ENCODE measurements around the gene SCD5. TPM values are rescaled to one million over a fixed set of nuclear protein-coding genes. Genes with fewer than 3 reads are reported as not detected.
A peak's percentile ranks its signal among the peaks of the same experiment; 100 is the strongest.

The SCD5 gene
- total RNA-seq, 2 donors from 2014 or later = 9.7 to 14.0 TPM

- H3K4me3 ChIP-seq = no peak overlapping the region
- H3K27me3 ChIP-seq = no peaks in the 10 kb centered on the region
- DNase-seq (ENCODE audit: low spot score) = no peak
- H3K36me3 ChIP-seq = no peaks in the 10 kb centered on the region
- H3K9me3 ChIP-seq = no peaks in the 10 kb centered on the region
- H3K4me1 ChIP-seq = peaks cover 0 to 7% of the 10 kb centered on the region in 2 donors
- TF ChIP-seq, protein P1, sequence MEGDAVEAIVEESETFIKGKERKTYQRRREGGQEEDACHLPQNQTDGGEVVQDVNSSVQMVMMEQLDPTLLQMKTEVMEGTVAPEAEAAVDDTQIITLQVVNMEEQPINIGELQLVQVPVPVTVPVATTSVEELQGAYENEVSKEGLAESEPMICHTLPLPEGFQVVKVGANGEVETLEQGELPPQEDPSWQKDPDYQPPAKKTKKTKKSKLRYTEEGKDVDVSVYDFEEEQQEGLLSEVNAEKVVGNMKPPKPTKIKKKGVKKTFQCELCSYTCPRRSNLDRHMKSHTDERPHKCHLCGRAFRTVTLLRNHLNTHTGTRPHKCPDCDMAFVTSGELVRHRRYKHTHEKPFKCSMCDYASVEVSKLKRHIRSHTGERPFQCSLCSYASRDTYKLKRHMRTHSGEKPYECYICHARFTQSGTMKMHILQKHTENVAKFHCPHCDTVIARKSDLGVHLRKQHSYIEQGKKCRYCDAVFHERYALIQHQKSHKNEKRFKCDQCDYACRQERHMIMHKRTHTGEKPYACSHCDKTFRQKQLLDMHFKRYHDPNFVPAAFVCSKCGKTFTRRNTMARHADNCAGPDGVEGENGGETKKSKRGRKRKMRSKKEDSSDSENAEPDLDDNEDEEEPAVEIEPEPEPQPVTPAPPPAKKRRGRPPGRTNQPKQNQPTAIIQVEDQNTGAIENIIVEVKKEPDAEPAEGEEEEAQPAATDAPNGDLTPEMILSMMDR (IDR thresholded peaks at IDR 0.05) = no peak
- no peak overlapping the region for H3K27ac ChIP-seq
These were observed 12.8 kb upstream of the SCD5 start for GRCh38 chr4:82811392-82811791.

DNA sequence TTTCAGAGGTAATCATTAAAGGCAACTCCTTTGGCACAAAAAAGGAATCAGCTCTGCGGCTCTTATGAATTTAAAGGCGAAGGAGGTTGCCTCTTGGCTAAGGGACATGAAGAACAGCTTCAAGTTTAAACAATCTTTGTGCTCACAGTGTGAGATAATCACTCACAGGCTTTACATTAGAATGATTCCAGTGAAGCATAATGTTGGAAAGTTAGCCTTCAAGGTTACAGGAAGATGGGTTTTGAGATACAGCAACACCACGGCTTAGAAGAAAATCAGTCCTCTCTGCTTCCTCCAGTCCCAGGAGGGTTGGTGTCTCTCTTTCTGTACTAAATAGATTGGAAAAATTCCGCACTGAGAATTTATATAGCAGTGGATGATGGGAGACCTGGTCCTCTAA, 11.6 kb upstream of the SCD5 start:
- H3K27me3 ChIP-seq = no peaks in the 10 kb centered on the region
- H3K27ac ChIP-seq = no peak overlapping the region
- no peaks in the 10 kb centered on the region for H3K36me3 ChIP-seq
- no peak for DNase-seq (ENCODE audit: low spot score)
- peaks cover 0 to 7% of the 10 kb centered on the region in 2 donors for H3K4me1 ChIP-seq
- TF ChIP-seq, protein P1 (IDR thresholded peaks at IDR 0.05) = no peak
- H3K4me3 ChIP-seq = no peak overlapping the region
- H3K9me3 ChIP-seq = no peaks in the 10 kb centered on the region

GRCh38 chr4:82809619-82810018, 11.0 kb upstream of the SCD5 start:
- Histone ChIP-seq H3K4me1 (peaks cover 0 to 7% of the 10 kb centered on the region in 2 donors), H3K27me3 (no peaks in the 10 kb centered on the region), H3K36me3 (no peaks in the 10 kb centered on the region), H3K27ac (no peak overlapping the region), H3K9me3 (no peaks in the 10 kb centered on the region), H3K4me3 (no peak overlapping the region)
- TF ChIP-seq, protein P1 (IDR thresholded peaks at IDR 0.05) = no peak
- no peak for DNase-seq (ENCODE audit: low spot score)

- Histone ChIP-seq H3K4me3 (no peak overlapping the region), H3K9me3 (no peaks in the 10 kb centered on the region), H3K27me3 (no peaks in the 10 kb centered on the region), H3K36me3 (no peaks in the 10 kb centered on the region), H3K4me1 (peaks cover 0 to 9% of the 10 kb centered on the region in 2 donors), H3K27ac (no peak overlapping the region)
- TF ChIP-seq, protein P1 (IDR thresholded peaks at IDR 0.05) = no peak
- no peak for DNase-seq (ENCODE audit: low spot score)
These were observed 5.2 kb upstream of the SCD5 start for GRCh38 chr4:82803746-82804145.

DNA sequence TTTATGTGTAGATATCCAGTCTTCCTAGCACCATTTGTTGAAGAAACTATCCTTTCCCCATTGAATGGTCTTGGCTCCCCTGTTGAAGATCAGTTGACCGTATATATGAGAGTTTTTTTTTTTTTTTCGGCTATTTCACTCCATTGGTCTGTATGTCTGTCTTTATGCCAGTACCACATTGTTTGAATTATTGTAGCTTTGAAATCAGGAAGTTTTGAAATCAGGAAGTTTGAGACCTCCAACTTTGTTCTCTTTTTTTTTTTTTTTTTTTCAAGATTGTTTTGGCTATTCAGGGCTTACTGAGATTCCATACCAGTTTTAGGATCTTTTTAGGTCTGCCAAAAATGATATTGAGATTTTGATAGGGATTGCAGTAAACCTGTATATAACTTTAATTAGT, 4.3 kb upstream of the SCD5 start:
- Histone ChIP-seq H3K4me3 (no peak overlapping the region), H3K36me3 (no peaks in the 10 kb centered on the region), H3K27ac (no peak overlapping the region), H3K9me3 (no peaks in the 10 kb centered on the region), H3K27me3 (no peaks in the 10 kb centered on the region), H3K4me1 (peaks cover 0 to 9% of the 10 kb centered on the region in 2 donors)
- DNase-seq (ENCODE audit: low spot score) = no peak
- TF ChIP-seq, protein P1 (IDR thresholded peaks at IDR 0.05) = no peak

GRCh38 chr4:82801910-82802521, 3.4 kb upstream of the SCD5 start:
- Histone ChIP-seq H3K4me3 (no peak overlapping the region), H3K4me1 (peaks cover 0 to 18% of the 10 kb centered on the region in 2 donors), H3K36me3 (no peaks in the 10 kb centered on the region), H3K27me3 (no peaks in the 10 kb centered on the region), H3K9me3 (no peaks in the 10 kb centered on the region), H3K27ac (no peak overlapping the region)
- TF ChIP-seq, protein P1 (IDR thresholded peaks at IDR 0.05) = peak in 1 of 2 donors; percentile 37
- DNase-seq (ENCODE audit: low spot score) = no peak

Measured in right atrium auricular region (tissue), 2 donors.